GM21390 (cell line): ENCODE results near the gene ATP13A2.
"Not testable (repeated sequence)": the region's sequence is repeated elsewhere in the genome, so short reads cannot be mapped to it uniquely, and the experiment has no call there.

Experiments used
- ATAC-seq: cut with Tn5 transposase; IDR thresholded peaks from one replicate; pipeline ENCODE4 v1.9.1; 2021; ENCODE audit not compliant: unreplicated experiment

Gene ATP13A2

DNA sequence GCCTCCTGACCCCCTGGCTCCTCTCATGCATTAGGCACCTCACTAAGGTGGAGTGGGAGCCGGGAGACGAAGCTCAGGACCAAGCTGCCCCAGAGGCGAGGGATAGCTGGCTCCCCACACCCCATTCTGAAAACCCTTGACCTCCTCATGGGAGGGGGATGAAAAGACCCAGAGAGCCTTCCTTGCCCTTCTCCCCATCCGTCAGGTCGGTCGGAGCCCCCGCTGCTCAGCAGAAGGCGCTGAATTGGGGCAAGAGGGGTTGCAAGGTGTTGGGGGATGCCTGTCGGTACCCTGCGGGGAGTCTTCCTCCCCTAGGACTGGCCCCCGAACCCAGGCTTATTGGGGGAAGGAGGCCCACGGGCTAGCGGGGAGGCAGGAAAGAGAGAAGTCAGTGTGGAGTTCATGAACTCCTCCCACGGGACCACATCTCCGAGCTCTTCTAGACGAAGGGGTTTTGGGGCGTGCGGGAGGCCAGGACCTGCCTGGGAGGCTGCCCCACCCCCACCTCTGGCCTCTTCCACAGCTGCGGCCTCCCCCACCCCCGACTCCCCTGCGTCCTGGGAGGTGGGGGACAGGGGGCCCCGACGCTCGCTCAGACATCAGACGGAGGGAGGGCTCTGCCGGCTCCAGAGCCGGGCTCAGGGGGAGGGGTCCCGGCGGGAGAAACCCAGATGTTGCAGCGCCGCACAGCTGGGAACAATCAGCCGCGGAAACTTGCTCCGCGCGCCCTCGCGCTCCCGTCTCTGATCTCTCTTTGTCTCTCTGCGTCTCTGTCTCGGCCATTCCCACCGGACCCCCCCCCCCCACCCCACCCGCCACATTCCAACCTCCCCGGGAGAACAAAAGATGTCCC, 32.0 kb downstream of the ATP13A2 start:
- no peak for ATAC-seq

DNA sequence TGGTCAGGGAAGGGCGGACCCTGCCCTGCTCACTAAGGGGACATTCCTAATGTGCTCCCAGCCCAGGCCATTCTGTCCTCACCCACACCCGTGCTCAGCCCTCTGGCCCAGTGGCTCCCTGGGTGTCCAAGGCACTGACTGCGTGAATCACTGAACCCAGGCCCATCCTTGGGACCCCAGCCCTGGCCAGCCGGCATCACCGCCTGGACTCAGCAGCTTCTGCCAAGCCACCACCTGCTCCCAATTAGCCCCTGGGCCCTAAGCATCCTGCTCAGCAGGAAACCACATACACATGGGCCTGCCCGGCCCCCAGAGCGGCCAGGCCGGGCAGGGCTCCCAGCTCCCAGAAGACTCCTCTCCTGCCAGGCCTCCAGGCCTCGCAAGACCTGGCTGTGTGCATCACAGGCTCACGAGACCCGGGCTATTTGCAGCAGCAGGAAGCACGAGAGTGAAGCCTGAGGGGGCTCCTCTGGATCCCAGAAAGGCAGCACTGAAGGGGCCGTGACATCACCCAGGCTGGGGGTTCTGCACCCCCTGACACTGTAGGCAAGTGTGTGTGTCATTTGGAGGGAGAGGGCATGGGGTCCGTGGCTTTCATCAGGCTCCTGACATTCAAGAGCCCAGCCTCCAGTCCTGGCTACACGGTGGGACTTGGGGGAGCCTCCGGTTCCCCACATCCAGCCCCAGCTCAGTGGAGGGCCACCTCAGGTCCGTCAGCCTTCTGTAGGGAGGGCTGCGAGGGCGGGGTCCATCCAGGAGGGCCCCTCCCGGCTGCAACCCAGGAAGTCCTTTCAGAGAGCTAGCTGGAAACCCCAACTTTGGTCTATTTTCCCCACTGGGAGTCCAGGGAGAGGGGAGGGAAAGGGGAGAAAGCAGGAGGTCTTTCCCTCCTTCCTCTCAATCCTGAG, 32.9 kb downstream of the ATP13A2 start:
- no peak for ATAC-seq

DNA sequence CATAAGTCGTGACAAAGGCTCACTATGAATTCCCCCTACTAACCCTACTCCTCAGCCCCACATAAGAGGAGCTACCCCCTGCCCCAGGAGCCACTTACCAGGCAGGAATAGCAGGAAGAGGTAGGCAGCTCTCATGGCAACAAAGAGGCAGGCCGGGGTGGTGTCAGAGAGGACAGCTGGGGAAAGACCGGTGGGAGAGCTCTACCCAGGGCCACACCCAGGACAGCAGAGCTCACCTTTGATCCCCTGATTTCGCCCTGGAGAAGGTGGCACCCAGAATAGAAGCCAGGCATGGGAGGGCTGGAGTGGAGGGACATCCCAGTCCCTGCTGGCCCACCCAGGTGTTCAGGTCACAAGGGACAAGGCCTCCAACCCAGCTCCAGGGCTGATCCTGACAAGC, 33.6 kb downstream of the ATP13A2 start:
- ATAC-seq = no peak

DNA sequence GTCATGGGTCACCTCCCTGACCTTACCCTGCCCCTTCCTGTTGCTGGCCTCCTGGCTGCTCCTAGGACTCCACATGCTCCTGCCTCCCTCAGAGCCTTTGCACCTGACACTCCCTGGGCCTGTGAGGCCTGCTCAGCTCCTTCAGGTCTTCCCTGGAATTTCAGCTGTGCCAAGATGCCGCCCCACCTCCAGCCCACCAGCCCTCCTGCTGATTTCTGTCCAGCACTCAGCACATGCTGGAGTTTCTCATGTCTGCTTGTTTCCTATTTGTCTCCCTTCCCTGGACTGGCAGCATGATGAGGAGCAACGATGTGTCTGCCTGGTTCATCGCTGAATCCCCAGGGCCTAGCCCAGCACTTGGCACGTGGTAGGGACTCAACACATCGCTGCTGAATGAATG, 34.4 kb downstream of the ATP13A2 start:
- ATAC-seq = no peak

DNA sequence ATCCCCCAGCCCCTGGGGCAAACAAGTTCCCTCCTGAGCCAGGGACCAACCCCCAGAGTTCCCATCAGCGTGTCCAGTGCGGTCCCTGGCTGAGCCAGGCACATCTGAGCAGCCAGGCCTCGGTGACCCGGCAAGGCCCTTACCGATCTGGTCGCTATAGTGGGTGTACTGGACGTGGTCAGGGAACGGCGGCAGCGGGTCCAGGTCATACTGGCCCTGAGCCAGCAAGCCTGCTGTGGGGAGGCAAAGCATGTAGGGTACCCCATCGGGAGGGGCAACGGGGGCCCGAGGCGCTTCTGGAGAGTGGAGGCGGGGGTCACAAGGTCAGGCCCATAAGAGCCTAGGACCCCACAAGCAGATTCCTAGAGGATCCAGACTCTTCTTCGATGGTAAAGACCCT, 34.8 kb downstream of the ATP13A2 start:
- ATAC-seq = no peak

DNA sequence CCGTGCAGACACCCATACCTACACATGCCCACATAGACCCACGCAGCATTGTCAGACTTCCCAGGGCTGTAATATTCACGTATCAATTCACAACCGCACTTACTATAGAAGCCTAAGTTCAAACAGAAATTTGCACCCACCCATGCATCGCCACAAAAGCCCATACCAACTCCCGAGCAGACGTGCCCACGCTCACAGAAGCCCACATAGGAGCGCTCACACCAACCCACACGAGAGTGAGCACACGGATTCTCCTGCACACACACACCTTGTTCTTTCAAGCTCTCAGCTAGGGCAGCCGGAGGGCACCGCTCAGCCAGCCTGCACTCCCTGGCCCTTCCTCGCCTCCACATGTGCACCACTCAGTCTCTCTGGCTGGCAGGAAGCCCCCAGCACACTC, 35.9 kb downstream of the ATP13A2 start:
- ATAC-seq = no peak

DNA sequence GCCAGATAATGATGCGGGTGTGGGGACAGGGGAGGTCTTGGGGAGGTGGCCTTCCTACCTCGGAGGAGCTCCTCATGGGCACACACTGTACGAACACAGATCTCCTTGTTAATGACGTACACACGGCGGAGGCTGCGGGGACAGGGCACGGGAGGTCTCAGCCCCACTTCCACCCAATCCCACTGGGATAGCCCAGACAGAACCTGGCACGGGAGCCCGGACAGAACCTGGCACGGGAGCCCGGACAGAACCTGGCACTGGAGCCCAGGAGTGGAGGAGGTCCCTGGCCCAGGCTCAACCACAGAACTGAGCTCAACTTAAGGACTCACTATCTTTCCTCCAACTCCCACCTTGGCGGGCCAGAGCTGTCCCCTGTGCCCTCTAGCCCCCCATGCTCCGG, 36.5 kb downstream of the ATP13A2 start:
- no peak for ATAC-seq

DNA sequence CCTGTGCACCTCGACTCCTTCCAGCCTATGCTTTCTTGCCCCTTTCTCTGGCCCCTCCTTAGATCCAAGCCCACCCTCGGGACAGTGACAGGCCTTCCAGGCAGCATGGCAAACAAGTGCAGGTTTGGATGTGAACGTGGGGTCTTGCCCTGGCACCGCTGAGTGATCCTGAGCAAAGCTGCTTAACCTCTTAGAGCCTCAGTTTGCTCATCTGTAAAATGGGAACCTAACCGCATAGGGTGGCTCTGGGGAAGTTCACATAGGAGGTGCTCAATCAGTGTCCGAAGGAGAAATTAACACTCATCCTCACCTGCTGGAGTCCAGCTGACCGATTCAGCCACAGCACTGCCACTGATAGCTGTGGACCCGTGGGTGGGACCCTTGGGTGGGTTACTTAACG, 38.5 kb downstream of the ATP13A2 start:
- ATAC-seq = no peak

DNA sequence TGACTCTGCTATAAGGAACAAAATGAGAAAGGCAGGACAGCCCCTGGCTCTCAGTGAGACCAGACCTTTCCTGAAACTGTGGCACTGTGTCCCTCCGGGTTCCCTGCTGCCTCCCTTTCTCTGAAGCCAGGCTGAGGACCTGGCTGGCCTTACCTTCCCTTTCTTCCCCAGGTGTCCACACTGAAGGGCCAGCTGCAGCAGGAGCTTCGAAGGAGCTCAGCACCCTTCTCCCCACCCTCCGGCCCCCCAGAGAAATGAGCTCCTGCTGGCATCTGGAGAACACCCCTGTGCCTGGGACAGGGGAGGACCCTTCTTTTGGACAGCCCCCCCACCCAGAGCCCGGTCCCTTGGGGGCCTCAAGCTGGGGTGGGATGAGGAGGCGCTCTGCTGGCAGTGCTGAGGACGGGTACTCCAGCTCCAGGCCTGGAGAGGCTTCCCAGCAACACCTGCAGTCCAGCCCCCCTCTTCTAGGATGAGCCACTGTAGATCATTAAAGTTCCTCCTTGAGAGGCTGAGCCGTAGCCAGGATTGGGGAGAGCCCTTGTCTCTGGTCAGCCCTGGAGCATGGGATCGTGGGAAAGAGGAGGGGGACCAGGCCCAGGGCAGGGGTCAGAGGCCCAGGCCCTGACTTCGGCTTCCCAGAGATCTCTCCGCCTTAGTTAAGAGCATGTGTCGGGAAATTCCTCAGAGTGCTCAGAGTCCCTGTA, 39.4 kb downstream of the ATP13A2 start:
- ATAC-seq = no peak

DNA sequence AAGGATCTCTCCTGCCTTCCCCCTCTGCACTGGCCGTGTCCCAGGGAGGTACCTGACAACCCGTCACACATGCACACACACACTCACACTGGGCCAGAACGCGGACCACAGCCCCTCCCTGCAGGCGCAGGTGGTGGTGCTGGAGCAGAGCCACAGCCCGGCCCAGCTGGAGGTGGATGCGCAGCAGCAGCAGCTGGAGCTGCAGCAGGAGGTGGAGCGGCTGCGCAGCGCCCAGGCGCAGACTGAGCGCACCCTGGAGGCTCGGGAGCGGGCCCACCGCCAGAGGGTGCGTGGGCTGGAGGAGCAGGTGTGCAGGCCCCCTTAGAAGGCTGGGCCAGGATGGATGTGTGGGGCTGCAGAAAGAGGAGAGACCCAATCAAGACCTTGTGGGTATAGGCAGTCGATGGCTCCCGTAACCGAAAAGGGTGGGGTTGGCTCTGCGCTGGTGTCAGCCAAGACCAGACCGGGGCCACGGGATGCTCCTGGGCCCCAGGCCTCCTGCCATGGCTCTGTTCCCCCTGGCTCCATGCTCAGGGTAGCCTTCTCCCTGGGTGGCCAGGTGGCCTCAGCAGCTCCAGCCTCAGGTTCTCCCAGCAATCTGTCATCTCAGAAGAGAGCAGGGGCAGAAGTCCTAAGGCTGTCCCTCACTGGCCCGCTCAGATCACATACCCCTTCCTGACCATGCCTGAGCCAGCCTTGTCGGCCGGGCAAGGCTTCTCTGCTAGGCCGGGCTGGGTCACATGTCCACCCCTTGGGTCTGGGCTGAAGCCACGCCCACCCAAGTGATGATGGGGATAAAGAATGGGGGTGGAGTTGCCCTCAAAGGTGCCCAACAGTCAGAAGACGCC, 40.2 kb downstream of the ATP13A2 start:
- no peak for ATAC-seq

DNA sequence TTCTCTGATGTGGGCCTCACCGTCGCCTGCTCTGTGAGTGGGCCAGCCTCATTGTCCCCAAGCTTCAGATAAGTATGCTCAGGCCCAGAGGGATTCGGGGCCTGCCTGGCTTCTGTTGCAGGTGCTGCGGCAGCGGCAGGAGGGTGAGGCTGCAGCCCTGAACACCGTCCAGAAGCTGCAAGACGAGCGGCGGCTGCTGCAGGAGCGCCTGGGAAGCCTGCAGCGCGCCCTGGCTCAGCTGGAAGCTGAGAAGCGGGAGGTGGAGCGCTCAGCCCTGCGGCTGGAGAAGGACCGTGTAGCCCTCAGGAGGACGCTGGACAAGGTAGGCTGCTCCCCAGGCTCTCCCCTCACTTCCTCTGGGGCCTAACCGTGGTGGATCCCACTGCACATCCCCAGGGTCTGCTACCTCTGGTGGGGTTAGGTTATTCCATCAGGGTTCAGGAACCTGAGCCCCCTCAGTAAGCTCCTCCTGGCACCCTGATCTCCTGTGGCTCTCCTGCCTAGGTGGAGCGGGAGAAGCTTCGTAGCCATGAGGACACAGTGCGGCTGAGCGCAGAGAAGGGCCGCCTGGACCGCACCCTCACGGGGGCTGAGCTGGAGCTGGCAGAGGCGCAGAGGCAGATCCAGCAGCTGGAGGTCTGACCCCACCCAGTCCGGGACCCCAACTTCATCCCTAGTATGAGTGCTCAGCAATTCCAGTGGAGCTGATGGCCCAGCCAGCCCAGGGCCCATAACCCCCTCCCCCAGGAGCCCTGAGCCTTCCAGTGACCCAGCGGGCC, 41.4 kb downstream of the ATP13A2 start:
- ATAC-seq = no peak

DNA sequence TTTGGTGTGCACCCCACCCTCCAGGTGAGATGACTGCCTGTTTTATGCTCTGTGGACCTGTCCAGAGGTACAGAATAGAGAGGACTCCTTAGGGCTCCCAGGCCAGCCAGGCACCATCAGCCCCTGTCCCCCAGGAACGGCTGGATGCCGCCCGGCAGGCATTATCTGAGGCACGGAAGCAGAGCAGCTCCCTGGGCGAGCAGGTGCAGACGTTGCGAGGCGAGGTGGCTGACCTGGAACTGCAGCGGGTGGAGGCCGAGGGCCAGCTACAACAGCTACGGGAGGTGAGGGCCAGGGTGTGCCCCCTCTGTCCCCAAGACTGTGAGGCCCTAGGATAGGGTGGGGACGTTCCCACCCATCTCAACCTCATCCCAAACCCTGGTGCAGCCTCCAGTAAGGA, 42.1 kb downstream of the ATP13A2 start:
- ATAC-seq = no peak

DNA sequence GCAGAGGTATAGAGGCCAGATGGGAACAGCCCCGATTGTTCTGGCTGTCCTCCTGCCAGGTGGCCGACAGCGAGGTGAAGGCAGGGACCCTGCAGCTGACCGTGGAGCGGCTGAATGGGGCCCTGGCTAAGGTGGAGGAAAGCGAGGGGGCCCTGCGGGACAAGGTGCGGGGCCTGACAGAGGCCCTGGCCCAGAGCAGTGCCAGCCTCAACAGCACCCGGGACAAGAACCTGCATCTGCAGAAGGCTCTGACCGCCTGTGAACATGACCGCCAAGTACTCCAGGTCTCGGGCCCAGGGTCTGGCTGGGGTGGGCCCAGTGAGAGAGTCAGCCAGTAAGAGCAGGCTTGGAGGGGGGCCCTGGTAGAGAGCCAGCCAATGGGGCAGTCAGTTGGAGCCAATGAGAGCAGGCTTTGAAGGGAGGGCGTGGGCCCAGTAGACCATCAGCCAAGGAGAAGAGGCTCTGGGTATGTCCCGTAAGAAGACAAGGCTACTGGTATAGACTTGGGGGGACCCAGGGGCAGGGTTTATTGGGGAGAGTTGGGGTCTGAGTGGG, 42.6 kb downstream of the ATP13A2 start:
- no peak for ATAC-seq

DNA sequence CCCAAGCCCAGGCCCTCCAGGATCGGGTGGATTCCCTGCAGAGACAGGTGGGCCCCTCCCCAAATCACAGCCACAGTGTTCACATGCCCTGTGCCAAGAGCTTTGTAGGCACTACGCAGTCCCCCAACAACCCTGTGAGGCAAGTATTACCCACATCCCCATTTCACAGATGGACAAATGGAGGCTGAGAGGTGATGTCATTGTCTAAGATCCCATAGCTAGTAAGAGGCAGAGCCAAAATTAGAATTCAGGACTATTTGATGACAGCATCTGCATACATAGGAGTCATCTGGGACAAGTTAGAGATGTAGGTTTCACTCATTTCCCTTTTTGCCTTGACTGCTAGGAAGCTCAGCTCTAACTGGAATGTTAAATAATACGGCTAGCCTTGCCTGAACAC, 43.4 kb downstream of the ATP13A2 start:
- ATAC-seq = no peak

DNA sequence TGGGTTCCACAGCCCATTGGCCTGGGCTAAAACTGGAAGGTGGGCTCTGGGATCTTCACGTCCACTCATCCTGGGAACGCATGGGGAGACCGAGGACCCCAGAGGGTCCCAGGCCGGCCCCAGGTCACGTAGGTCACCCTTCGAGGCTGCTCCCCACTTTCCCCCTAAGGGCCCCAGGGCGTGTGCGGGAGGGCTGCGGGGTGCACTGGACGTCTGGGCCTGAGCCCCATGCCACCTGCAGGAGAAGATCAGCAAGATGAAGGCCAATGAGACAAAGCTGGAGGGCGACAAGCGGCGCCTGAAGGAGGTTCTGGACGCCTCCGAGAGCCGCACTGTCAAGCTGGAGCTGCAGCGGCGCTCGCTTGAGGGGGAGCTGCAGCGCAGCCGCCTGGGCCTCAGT, 43.8 kb downstream of the ATP13A2 start:
- no peak for ATAC-seq

DNA sequence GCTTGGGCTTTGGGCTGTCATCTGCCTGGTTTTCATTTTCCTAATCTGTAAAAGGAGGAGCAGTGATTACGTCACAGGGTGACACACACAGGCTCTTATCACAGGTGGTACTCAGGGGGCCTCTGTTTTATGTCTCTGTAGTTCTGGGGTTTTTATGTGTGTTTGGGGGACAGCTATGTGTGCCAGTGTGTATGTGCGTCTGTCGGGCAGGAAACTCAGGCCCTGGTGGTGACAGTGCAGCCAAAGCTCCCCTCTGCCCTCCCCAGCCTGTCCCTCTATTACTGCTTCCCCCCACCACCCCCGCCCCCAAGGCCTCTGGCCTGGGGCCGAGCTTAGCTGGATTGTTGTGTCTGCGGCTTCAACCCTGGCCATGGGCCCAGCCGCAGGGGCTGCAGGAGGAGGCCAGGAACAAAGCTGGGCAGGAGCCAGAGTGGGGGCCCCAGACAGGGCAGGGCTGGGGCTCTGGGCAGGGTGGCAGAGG, 44.6 kb downstream of the ATP13A2 start:
- ATAC-seq = no peak

DNA sequence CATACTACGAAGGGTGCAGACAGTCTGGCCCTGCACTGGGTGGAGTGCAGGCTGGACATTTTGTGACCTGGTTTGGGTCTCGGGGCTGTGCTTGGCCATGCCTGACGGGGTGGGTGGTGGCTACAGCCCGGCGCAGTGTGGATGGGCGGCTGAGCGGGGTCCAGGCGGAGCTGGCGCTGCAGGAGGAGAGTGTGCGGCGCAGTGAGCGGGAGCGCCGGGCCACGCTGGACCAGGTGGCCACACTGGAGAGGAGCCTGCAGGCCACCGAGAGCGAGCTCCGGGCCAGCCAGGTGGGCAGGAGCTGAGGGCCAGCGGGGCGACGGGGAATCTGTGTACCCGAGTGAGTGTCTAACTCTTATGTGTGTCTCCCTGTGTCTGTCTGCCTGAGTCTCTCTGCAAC, 45.4 kb downstream of the ATP13A2 start:
- ATAC-seq = no peak

DNA sequence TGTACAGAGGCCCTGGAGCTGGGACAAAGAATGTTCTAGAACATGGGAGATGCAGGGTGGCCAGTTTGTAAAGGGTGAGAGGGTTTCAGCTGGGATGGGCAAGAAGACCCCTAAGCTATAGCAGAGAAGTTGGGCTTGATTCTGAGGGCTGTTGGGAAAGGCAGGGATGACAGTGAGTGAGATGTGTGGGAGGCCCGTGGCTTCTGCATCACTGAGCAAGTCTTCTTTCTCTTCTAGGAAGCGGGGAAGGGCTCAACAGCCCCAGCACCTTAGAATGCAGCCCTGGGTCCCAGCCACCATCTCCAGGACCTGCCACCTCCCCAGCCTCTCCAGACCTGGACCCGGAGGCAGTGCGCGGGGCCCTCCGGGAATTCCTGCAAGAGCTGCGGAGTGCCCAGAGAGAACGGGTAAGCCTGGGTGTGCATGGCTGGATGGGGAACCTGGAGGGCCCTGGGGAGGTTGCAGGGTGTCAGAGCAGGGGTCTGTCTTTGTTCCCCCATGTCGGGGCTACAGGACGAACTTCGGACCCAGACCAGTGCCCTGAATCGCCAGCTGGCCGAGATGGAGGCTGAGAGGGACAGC, 46.2 kb downstream of the ATP13A2 start:
- ATAC-seq = no peak

DNA sequence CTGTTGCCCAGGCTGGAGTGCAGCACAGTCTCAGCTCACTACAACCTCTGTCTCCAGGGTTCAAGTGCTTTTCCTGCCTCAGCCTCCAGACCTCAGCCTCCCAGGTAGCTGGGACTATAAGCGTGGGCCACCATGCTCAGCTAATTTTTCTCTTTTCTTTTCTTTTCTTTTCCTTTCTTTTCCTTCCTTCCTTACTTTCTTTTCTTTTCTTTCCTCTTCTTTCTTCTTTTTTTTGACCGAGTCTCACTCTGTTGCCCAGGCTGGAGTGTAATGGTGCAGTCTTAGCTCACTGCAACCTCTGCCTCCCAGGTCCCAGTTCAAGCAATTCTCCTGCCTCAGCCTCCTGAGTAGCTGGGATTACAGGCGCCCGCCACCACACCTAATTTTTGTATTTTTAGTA, 47.6 kb downstream of the ATP13A2 start:
- not testable (repeated sequence) for ATAC-seq
